ENCODE measurements around the gene ABCC8. TPM values are rescaled to one million over a fixed set of nuclear protein-coding genes. Genes with fewer than 3 reads are reported as not detected.

Gene ABCC8
- total RNA-seq, 1 experiment from 2014 or later, result not detected

DNA sequence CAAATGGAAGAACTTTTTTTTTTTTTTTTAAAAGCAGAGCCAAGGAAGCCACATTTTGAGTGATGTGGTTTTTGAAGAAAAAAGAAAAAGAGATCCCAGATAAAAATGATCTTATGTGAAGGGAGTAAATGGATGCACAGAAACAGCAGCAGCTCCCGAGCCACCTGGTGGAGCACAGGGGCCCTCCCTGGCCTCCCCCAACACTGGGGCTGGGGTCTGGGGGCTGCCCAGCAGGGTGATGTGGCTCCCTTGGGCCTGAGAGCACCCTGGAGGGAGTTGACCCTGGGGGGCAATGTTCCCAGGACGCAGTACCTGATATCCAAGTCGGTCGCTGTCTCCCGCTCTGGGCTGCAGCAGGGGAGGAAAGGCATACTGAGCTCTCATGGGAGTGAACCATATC lies 61.7 kb downstream of the ABCC8 start:
- Histone ChIP-seq H3K4me1 (replicated peaks; ENCODE audit: insufficient read depth) (no peaks in the 10 kb centered on the region), H4K20me1 (ENCODE audit: insufficient read depth) (no peaks in the 10 kb centered on the region), H3K36me3 (ENCODE audit: low read depth) (no peaks in the 10 kb centered on the region), H3K27ac (no peak overlapping the region), H3K27me3 (ENCODE audit: insufficient read depth, low read depth) (peaks cover 93% of the 10 kb centered on the region), H3F3A (ENCODE audit: insufficient read depth, low read depth) (no peaks in the 10 kb centered on the region), H3K9me2 (ENCODE audit: insufficient read depth) (no peaks in the 10 kb centered on the region), H3K4me3 (no peak overlapping the region), H3K9me3 (ENCODE audit: insufficient read depth, low read depth) (no peaks in the 10 kb centered on the region), H3K79me2 (ENCODE audit: low read depth) (no peaks in the 10 kb centered on the region), H2AFZ (no peak overlapping the region), H3K4me2 (no peak overlapping the region)
- intact Hi-C loops (cut with micrococcal nuclease; ENCODE audit: unreplicated experiment), result no loop called here
- no peak for TF ChIP-seq EZH2 (IDR thresholded peaks at IDR 0.05; ENCODE audit: low read depth)
- TF ChIP-seq, protein P1, sequence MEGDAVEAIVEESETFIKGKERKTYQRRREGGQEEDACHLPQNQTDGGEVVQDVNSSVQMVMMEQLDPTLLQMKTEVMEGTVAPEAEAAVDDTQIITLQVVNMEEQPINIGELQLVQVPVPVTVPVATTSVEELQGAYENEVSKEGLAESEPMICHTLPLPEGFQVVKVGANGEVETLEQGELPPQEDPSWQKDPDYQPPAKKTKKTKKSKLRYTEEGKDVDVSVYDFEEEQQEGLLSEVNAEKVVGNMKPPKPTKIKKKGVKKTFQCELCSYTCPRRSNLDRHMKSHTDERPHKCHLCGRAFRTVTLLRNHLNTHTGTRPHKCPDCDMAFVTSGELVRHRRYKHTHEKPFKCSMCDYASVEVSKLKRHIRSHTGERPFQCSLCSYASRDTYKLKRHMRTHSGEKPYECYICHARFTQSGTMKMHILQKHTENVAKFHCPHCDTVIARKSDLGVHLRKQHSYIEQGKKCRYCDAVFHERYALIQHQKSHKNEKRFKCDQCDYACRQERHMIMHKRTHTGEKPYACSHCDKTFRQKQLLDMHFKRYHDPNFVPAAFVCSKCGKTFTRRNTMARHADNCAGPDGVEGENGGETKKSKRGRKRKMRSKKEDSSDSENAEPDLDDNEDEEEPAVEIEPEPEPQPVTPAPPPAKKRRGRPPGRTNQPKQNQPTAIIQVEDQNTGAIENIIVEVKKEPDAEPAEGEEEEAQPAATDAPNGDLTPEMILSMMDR (conservative IDR thresholded peaks at IDR 0.05), result no peak
- POLR2A ChIA-PET (ENCODE audit: unreplicated experiment), result no interaction called here
- CTCF ChIA-PET, result no interaction called here
- no TSS peak for BruUV-seq (replicated peaks)
- no peak for DNase-seq

DNA sequence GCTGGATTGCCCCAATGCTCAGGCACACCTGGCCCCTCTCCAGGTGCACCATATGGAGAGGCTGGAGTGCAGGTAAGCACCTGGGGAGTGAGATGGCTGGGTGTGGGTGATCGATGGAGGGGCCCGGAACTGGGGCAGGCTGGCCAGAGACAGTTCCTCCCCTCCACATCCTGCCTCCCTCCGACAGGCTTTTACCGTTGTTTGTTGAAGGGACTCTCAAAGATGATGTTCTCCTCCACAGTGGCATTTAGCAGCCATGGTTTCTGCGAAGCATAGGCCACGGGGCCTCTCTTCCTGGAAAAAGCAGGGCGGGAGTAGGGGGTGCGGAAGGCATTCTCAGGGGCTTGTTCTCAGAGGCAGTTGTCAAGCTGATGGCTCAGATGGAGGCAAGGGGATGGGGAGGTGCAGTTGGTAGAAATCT lies 62.3 kb downstream of the ABCC8 start:
- no peak overlapping the region for H3K27ac ChIP-seq
- no peak overlapping the region for H3K4me2 ChIP-seq
- DNase-seq, result no peak
- peaks cover 86% of the 10 kb centered on the region for H3K27me3 ChIP-seq (ENCODE audit: insufficient read depth, low read depth)
- CTCF ChIA-PET, result no interaction called here
- no peaks in the 10 kb centered on the region for H3K36me3 ChIP-seq (ENCODE audit: low read depth)
- no peaks in the 10 kb centered on the region for H3K79me2 ChIP-seq (ENCODE audit: low read depth)
- intact Hi-C loops (cut with micrococcal nuclease; ENCODE audit: unreplicated experiment), result no loop called here
- H2AFZ ChIP-seq, result no peak overlapping the region
- H3K4me1 ChIP-seq (replicated peaks; ENCODE audit: insufficient read depth), result no peaks in the 10 kb centered on the region
- no peaks in the 10 kb centered on the region for H4K20me1 ChIP-seq (ENCODE audit: insufficient read depth)
- no peaks in the 10 kb centered on the region for H3K9me2 ChIP-seq (ENCODE audit: insufficient read depth)
- POLR2A ChIA-PET (ENCODE audit: unreplicated experiment), result no interaction called here
- no peak overlapping the region for H3K4me3 ChIP-seq
- no peak for TF ChIP-seq EZH2 (IDR thresholded peaks at IDR 0.05; ENCODE audit: low read depth)
- TF ChIP-seq, protein P1 (conservative IDR thresholded peaks at IDR 0.05), result no peak
- H3K9me3 ChIP-seq (ENCODE audit: insufficient read depth, low read depth), result no peaks in the 10 kb centered on the region
- no peaks in the 10 kb centered on the region for H3F3A ChIP-seq (ENCODE audit: insufficient read depth, low read depth)
- BruUV-seq (replicated peaks), result no TSS peak

DNA sequence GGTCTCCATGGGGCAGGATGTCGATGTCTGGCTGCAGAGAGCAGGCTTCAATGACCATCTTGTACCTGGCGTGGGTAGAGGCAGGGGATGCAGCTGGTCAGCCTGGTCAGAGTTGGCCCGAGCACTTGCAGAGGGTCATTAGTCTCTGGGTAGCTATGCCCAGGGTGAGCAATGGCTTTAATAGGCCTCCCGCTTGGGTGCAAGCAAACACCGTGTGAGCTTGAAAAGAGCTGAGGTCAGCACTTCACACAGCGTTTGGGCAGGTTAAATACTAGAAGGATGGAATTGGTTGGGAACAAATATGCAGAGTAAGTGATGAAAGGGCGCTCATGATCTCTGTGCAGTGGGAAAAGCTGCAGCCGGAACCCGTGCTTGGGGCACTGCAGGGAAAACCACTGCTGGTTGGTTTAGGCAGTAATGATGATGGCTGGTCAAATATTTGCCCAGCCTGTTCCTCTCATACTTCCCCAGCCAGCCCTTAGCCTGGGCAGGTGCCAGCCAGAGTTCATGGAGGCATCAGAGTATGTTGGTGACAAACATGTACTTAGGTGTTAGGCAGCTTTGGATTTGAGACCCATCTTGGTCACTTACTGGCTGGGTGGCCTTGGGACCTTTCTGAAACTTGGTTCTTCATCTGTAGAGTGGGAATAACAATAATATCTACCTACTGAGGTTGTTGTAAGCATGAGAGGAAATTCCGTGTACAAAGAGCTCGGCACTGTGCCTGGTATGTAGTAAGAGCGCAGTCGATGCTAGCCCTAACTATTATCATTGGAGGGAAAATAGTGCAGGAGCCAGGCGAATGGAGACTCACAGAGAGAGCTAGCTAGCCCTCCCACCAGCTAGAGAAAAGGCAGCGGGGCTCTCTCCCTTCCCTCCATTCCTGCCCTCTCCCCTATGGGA lies 63.0 kb downstream of the ABCC8 start:
- BruUV-seq (replicated peaks), result no TSS peak
- no peaks in the 10 kb centered on the region for H3K9me3 ChIP-seq (ENCODE audit: insufficient read depth, low read depth)
- POLR2A ChIA-PET (ENCODE audit: unreplicated experiment), result no interaction called here
- no peaks in the 10 kb centered on the region for H3K36me3 ChIP-seq (ENCODE audit: low read depth)
- H2AFZ ChIP-seq, result no peak overlapping the region
- DNase-seq, result no peak
- no peaks in the 10 kb centered on the region for H3K4me1 ChIP-seq (replicated peaks; ENCODE audit: insufficient read depth)
- no peaks in the 10 kb centered on the region for H4K20me1 ChIP-seq (ENCODE audit: insufficient read depth)
- no peaks in the 10 kb centered on the region for H3K79me2 ChIP-seq (ENCODE audit: low read depth)
- H3K4me2 ChIP-seq, result no peak overlapping the region
- TF ChIP-seq, protein P1 (conservative IDR thresholded peaks at IDR 0.05), result no peak
- TF ChIP-seq EZH2 (IDR thresholded peaks at IDR 0.05; ENCODE audit: low read depth), result no peak
- CTCF ChIA-PET, result no interaction called here
- intact Hi-C loops (cut with micrococcal nuclease; ENCODE audit: unreplicated experiment), result no loop called here
- no peaks in the 10 kb centered on the region for H3K9me2 ChIP-seq (ENCODE audit: insufficient read depth)
- no peak overlapping the region for H3K27ac ChIP-seq
- H3F3A ChIP-seq (ENCODE audit: insufficient read depth, low read depth), result no peaks in the 10 kb centered on the region
- peaks cover 81% of the 10 kb centered on the region for H3K27me3 ChIP-seq (ENCODE audit: insufficient read depth, low read depth)
- H3K4me3 ChIP-seq, result no peak overlapping the region
